ENCODE measurements around the gene ZFYVE1.
"Not testable (repeated sequence)": the region's sequence is repeated elsewhere in the genome, so short reads cannot be mapped to it uniquely, and the experiment has no call there.

ZFYVE1 gene

DNA sequence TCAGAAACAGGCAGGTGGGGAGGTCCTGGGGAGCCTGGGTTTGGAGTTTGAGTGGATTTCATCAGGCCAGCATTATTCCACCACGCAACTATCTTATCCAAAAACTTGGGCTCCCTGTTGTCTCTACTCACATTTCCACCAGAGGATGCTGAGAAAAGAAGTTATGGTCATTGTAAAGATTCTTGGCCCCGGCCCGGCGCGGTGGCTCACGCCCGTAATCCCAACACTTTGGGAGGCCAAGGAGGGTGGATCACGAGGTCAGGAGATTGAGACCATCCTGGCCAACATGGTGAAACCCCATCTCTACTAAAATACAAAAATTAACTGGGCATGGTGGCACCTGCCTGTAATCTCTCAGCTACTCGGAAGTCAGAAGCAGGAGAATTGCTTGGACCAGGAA is 70.2 kb downstream of the ZFYVE1 start:
- not testable (repeated sequence) for DNase-seq (ENCODE audit: low read depth)

DNA sequence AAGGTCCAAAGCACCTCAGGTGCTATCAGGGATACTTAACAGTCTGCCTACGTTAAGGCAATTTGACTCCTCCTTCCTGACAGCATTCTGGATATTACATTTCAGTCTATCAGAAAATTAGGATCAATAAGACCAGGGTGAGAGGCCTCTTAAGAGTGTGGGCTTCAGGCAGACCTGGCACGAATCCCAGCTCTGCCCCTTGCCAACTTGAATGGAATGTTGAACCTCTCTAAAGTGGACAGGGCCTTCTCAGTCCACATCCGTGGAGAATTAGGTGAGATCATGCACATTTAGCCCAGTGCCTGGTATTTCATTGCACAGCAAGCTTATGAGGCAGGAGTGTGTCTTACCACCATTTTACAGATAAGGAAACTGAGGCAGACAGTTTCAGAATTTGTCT is 74.7 kb downstream of the ZFYVE1 start:
- no peak for DNase-seq (ENCODE audit: low read depth)

DNA sequence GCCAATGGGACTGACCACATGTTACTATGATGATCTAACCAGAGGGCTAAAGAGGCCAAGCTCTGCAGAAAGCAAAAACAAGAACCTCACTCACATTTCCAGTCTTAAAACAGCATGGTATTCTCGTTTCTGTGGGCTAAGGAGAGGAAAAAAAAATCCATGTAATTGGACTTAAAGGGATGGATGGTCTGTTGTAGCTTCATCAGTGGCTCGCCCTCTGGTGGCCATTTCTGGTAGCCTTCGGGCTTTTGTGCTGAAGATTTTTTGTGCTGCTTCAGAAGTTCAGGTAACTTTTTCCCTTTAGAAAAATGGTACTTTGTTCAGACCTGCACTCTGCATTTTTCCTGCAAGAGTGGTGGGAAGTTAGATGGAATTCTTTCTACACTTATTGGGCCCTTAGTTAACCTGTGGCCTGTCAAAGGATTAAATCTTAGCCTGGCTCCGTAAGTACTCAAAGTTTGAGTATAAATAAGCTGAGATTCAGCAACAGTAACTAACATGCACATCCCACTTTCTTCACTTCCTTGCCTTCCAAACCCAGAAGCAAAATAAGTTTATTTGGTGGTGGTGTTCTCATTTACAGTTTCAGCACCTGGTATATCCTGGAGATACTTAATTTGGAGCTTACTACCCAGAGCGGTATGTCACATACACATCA is 78.3 kb downstream of the ZFYVE1 start:
- peak; percentile 69 for DNase-seq (ENCODE audit: low read depth)

DNA sequence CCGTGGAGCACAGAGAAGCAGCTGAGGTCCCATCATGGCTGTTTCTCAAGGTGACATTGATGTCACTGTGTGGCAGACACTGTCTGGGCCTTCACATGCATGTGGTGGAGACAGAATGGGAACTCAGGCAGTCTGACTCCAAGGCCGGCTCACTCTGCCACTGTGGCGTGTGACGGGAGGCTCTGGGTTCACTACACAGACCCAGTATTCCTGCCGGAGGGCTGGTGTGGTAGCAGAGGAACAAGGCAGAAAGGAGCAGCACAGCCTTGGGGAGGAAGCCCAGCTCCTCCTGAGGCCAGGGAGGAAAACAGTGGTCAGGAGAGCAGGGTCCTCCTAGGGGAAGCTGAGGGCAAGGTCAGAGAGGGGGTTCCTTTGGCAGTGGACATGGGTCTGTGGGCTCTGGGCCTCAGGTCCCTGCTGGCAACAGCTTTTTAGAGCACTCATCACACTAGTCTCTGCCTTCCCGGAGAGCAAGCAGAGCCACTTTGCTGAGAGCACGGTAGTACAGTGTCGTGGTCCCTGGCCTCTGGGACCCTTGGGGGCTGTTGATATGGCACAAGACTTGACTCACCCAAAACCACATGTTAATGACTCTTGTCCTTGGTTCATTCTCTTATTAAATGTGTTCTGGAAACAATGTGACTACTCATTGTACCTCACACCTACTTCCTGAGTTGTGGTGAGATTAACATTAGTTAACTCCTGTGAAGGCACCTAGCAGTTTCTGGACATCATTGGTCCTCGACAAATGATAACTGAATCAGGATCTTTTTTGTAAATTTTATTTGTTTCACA is 79.3 kb downstream of the ZFYVE1 start:
- DNase-seq (ENCODE audit: low read depth), result no peak

DNA sequence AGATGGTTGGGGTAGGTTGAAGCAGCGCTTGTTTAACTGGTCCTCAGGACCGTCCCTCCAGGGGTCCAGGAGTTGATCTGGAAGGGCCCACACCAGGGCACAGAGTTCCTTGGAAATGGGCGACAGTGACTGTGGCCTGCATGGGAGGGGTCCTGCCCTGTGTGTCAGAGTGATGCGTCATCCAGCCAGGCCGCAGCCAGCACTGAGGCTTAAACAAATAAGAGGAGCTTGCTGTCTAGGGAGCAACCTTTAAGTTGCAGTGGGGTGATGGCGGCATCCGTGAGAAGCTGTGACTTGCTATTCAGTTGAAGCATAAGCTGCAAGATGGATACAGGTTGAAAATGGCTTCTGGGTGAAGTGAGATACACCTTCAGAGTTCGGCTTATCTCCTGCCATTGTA is 80.4 kb downstream of the ZFYVE1 start:
- DNase-seq (ENCODE audit: low read depth), result no peak

DNA sequence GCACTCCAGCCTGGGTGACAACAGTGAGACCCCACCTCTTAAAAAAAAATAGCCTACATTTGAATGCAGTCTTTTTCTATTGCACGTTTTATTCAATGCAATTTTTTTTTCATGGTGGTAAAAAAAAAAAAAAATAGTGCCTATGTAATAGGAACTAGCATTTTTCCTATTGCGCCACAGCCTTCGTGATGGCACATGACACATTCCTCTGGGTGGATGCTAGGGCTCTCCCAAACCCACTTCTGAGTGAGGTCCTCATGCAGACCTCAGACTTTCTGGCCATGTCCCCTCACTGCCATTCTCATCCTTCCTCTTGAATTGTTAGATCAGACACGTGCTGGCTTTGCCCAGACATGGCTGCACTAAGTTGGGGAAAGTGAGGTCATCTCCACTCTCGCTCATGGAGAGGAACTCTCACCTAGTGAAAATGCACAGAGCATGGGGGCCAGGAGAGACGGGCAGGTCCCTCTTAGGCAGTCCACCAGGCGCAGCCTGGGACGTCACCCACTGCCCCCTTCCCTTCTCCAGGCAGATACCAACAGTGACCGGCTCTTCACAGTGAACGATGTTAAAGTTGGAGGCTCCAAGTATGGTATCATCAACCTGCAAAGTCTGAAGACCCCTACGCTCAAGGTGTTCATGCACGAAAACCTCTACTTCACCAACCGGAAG is 81.4 kb downstream of the ZFYVE1 start:
- no peak for DNase-seq (ENCODE audit: low read depth)

DNA sequence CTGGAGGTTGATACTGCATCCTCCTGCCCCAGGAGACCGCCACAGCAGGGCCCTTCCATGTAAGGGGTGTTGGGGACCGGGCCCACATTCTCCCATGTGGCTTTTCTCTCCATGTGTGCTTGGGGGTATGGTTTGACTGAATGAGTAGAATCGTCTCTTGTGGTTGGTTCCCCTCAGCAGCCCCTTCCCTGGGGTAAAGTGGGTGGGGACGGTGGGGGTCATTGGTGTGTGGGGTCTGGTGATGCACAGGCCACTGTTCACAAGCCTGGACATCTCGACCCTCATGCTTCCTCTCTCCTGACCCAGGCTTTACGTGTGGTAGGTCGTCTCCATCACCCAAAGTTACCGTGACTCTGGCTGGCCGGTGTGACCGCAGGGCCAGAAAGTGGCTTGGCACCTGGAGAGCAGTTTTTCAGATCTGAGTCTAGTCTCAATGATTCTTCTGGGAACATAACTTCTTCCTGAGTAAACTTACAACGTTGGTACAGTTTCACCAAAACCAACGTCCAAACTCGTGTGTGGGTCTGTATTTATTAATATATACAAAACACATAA is 83.0 kb downstream of the ZFYVE1 start:
- no peak for DNase-seq (ENCODE audit: low read depth)

DNA sequence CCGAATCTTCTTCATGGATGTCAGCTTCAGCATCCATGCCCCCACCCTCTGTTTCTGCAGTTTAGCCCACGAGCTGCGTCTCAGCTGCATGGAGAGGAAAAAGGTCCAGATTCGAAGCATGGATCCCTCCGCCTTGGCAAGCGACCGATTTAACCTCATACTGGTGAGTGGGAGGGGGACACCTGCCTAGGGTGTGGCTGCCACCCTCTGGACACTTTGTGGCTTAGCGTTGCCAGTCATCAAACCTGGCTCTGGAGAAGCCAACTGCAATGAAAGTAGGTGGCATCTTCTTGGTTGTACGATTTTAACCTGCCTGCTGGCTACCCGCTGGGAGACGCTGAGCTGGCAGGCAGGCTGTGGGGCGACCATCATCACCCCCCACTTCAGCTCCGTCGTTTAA is 84.0 kb downstream of the ZFYVE1 start:
- no peak for DNase-seq (ENCODE audit: low read depth)

DNA sequence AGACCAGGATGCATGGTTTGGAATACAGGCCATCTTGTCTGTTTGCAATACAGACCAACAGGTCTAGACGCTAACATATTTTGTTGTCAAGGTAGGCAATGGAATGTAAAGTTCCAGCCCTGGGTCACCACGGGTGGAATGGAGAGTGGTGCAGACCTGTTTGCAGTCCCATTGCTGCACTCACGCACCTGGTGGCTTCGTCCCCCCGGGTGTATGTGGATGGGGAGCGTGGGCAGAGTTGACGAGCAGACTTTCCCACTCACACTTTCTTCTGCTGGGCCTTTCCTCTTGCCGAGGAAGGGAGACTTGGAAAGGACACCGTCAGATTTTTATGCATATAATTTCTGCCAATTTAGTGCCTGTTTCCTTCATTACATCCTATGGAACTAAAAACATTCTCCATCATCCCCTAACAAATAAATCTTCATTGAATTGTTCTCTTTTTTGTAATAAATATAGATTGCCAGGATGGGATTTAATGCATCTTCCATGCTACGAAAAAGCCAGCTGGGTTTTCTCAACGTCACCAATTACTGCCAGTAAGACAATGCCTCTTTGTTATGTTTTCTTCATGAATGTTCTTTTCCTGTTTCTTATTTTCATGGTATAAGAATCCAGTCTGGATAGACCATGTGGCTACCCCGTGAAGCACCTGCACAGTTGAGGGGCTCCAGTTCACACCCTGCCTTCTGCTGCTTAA is 85.5 kb downstream of the ZFYVE1 start:
- DNase-seq (ENCODE audit: low read depth), result no peak

DNA sequence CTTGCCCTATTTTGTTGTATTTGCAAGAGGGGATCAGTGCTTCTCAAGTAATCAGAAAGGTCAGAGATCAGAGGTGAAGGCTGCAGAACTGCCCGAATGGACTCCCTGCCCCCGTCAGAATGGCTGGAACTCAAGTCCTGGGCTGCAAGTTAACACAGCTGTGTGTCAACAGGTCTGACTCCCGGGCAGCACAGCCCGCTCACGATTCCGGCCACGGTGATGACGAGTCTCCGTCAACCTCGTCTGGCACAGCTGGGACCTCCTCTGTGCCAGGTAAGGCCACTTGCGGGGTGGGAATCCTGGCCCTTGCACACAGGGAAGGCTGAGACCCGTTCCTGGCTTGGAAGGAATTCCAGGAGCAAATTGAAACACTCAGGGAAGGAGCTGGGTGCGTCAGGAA is 87.3 kb downstream of the ZFYVE1 start:
- no peak for DNase-seq (ENCODE audit: low read depth)

DNA sequence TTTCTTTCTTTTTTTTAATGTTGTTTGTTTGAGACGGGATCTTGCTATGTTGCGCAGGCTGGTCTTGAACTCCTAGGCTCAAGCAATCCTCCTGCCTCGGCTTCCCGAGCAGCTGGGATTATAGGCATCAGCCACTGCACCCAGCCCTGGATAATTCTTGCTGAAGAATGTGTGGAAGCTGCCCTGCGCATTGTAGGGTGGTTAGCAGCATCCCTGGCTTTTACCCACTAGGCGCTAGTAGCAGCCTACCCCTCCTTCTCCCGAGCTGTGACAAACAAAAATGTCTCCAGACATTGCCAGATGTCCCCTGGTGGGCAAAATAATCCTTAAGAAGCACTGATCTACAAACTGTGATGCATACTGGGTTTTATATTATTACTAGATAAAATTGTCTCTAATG is 94.0 kb downstream of the ZFYVE1 start:
- no peak for DNase-seq (ENCODE audit: low read depth)

DNA sequence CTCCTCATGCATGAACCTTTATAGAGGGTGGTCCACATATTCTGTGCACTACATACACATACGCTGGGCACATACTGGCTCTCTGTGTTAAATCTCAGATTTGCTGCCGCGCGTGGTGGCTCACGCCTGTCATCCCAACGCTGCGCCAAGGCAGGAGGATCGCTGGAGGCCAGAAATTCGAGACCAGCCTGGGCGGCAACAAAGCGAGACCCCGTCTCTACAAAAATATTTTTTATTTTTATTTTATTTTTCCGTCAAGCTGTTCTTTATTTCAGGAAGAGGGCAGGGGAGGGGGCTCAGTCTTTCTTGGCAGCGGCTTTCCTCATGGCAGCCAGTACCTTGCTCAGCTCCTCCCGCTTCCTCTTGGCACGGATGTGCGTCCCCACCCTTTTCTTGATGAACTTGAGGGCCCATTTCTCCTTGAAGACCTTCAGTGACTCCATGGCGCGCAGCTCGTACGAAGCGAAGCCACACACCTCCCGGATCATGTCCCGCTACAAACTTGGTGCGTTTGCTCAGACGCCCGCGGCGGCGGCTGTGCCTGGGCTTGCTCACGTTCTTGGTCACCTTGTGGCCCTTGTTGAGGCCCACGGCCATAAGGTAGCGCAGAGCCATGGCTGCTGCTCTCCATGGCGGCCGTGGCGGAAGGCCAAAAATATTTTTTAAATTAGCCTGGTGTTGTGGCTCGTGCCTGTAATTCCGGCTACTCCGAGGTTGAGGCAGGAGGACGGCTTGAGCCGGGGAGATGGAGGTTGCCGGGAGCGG is 97.4 kb downstream of the ZFYVE1 start:
- no peak for DNase-seq (ENCODE audit: low read depth)

DNA sequence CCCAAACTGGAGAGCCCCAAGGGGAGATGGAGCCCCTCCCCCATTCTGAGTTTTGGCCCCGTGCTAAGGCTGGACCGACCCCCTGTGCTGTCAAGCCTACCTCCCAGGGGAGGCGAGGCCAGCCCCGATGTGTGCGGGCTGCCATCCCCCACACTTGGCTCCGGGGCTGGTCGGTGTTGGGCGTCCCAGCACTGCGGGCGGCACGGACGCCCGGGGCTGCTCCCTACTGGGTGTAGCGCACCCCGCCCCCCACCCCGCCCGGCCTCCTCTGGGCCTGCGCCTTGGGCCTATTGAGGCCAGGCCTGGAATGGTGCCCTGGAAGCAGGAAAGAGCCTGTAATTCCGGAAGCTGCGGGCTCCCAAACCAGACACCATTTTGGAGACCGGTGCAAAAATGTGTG is 98.0 kb downstream of the ZFYVE1 start:
- no peak for DNase-seq (ENCODE audit: low read depth)

DNA sequence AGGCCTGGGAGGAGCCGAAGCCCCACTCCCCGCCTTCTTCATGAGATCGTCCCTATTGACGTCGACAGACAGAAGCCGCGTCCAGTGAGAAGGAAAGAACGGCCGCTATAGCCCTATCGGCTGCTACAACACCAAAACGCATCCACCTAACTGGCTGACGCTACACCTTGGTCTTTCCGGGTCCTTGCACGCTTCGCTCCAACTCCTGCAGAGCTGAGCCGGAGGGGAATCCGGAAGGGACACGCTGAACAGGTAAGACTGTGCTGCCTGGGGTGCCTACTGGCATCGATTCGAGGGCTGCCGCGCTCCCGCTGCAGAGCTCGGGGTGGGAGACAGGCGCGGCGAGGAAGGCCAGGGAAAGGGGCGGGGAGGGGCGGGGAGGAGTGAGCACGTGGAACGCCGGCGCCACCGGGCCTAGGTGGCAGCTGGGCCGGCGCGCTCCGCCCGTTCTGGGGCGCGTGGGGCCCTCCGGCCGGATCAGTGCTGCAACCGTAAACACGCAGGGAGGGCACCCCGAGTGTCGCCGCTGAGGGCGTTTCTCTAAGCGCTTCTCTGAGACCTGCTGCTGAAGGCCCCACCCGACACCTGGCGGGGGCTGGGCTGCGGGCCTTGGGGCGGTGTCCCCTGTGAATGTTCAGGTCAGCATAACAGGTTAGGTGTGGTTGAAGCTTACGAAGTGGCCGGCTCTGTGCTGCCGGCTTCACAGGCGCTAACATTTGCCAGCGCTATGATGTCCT is 100.4 kb downstream of the ZFYVE1 start, which contains the start of gene DCAF4:
DCAF4 (plus strand) TSS at position 173 of the 737 bp plus-strand sequence. CDS start 11,515 bp downstream, outside the sequence.
- DNase-seq (ENCODE audit: low read depth), result peak; percentile 99

DNA sequence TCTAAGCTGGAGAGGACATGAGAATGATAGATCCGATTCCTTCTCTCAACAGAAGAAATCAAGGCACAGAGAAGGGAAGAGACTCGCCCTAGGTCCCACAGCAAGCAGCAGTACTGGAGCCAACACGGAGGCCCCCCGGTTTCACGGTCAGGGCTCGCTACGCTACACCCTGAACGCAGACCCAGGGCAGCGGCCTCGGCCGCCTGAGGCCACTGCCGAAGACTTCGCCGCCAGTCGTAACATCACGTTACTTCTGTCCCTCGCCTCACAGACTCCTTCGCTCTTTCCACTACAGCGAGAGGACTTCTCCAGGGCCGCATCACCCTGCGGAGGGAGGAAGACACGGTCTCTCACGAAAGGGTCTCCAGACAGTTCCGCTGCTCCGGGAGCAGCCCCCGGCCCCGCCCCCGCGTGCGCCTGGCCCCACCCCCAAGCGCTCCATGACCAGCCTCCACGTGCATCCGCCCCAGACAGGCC is 101.1 kb downstream of the ZFYVE1 start:
- no peak for DNase-seq (ENCODE audit: low read depth)

DNA sequence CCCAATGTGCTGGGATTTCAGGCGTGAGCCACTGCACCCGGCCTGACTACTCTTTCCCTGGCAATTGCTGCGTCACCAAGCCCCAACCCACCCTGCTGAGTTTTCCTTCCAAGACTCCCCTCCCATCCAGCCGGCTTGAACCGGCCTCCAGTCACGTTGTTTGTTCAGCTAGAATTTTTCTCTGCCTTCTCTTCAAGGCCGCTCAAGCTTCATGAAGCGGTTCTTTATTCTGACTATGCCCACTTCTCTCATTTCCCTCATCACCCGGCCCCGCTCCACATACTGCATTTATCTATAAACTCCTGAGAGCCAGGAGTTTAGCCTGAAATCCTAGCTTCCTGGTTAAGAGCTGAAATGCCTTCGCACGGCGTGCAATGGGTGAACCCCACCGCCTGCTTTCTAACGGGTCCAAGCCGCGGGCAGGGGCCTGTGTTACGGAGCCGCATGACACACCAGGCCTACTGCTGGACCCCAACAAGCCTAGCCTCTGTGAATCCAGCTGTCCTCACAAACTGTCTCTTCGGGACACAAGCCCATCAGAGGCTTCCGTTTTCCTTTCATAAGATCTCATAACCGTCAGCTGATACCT is 101.6 kb downstream of the ZFYVE1 start:
- no peak for DNase-seq (ENCODE audit: low read depth)

DNA sequence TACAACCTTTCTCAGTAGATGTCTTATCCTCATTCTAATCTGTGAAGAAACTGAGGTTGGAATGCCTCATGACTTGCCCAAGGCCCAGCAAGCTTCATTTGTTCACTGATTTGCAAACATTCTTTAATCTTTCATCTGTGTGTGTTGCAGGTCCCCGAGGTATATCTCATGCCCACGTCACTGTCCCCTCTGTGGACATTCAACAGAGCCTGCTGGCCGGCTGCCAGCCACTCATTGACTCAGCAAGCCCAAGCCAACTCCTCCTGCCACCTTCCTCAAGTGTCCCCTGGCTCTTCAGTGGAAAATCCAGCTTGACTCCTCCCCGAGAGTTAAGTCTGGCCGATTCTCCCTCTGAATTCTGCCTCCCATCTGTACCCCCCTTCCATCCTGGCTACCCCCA is 102.6 kb downstream of the ZFYVE1 start:
- no peak for DNase-seq (ENCODE audit: low read depth)

DNA sequence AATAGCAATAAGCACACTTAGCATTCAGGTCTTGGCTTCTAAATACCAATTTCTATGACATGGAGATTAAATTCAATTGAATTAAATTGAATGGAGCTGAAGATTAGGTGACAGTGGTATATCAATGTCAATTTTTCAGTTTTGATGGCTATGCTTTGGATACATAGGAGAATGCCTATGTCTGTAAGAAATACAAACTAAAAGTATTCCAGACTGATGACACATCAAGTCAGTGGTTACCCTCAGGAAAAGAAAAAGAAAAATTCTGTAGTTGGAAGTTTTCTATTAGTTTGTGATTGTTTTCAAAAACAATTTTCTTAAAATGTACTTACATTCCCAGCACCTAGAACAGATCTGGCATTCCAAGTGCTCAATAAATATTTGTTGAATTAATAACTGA is 105.5 kb downstream of the ZFYVE1 start:
- peak; percentile 36 for DNase-seq (ENCODE audit: low read depth)

DNA sequence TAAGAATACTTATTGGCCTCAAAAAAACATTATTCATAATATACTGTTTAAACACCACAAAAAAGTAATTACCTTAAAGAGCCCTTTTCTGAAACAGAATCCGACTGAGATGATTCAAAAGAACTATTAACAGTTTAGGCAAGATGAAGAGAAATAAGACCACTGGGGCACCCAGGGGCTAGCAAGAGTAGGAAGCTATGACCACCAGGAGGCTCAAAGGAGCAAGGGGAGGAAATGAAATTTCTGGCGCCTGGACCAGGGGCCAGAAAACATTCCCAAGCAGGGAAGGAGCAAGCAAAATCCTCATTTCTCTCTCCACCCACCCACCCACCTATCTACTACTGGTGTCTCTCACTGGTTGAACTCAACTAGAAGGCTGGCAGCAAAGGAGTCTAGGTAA is 106.9 kb downstream of the ZFYVE1 start:
- no peak for DNase-seq (ENCODE audit: low read depth)

Data from EH (cell line).